HUES48 (cell line): Measurements from ENCODE around the gene RABGAP1L.

Experiments used
- H3K27ac ChIP-seq: one replicate; pipeline ENCODE4 v1.7.0; 2013; ENCODE audit warnings: low read depth, low read length, inconsistent platforms
- H3K27me3 ChIP-seq: 2 replicates; pipeline ENCODE4 v1.6.1; 2013; ENCODE audit warnings: mild to moderate bottlenecking, low read length; ENCODE audit not compliant: control insufficient read depth, insufficient read depth
- H3K36me3 ChIP-seq: 2 replicates; pipeline ENCODE4 v1.6.1; 2013; ENCODE audit warnings: low read length; ENCODE audit not compliant: control insufficient read depth, insufficient read depth
- H3K4me1 ChIP-seq: 2 replicates; pipeline ENCODE4 v1.6.1; 2013; ENCODE audit warnings: mild to moderate bottlenecking, low read length; ENCODE audit not compliant: control insufficient read depth, insufficient read depth
- H3K4me3 ChIP-seq: 2 replicates; pipeline ENCODE4 v1.5.1; 2013; ENCODE audit warnings: mild to moderate bottlenecking, low read depth, low read length
- H3K9ac ChIP-seq: 2 replicates; pipeline ENCODE4 v1.6.1; 2013; ENCODE audit warnings: mild to moderate bottlenecking, low read depth, low read length, moderate library complexity
- H3K9me3 ChIP-seq: 2 replicates; pipeline ENCODE4 v1.6.1; 2013; ENCODE audit warnings: low read length; ENCODE audit not compliant: control insufficient read depth, insufficient read depth

The RABGAP1L gene

DNA sequence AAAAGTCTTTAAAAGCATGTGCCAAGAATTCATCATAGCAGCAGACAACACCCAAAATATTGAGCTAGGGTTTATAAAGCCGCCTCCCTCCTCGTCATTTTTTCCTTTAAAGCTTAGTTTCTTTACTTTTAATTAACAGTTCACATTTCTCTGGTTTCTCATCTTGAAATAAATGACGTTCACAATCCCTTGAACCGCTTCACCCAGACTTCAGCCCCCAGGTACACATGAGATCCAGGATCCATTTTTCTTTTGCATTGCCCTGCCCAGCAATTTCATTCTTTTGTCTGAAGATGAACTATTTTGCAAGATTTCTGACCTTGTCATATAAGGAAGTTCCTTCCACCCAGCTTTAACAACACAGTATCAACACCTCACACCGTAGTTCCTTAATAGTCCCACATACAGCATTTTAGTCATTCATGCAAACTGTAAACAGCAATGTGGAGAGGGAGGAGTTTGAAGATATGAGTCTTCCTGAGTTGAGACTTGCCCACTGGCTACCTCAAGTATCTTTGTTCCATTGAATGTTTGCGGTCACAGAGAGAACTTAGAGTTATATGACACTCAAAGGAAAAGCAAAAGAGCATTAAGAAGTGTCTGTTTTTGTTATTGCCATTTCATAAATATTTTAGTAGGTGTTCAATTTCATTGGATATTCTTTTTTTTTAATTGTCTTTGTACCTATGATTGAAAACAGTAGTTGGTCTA, 805.1 kb downstream of the RABGAP1L start:
- H3K27ac ChIP-seq = no peak overlapping the region
- H3K36me3 ChIP-seq = peaks cover 65% of the 10 kb centered on the region
- H3K4me1 ChIP-seq = peaks cover 26% of the 10 kb centered on the region
- no peaks in the 10 kb centered on the region for H3K9me3 ChIP-seq
- no peak overlapping the region for H3K4me3 ChIP-seq
- no peak overlapping the region for H3K9ac ChIP-seq
- no peaks in the 10 kb centered on the region for H3K27me3 ChIP-seq

DNA sequence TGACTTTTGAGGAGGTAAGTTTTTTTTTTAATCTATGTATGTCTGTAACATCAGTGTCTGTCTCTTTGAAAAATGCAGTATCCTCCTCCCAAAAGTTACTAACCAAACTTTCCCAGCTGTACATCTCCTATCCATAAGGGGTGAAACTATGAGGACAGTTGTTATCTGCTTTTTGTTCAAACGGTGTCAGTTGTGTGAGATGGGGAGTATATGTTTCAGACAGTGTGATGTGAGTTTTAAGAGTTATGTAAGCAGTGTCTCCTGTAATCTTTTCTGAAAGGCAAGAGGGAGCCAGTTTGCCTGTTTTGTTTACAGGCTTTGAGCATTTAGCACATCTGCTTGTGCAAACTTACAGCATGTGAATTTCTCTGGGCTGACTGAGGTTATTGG, 805.6 kb downstream of the RABGAP1L start:
- Histone ChIP-seq H3K4me1 (peaks cover 24% of the 10 kb centered on the region), H3K9me3 (no peaks in the 10 kb centered on the region), H3K36me3 (peaks cover 65% of the 10 kb centered on the region), H3K27ac (peak overlapping the region; percentile 78), H3K27me3 (no peaks in the 10 kb centered on the region), H3K9ac (no peak overlapping the region), H3K4me3 (no peak overlapping the region)

DNA sequence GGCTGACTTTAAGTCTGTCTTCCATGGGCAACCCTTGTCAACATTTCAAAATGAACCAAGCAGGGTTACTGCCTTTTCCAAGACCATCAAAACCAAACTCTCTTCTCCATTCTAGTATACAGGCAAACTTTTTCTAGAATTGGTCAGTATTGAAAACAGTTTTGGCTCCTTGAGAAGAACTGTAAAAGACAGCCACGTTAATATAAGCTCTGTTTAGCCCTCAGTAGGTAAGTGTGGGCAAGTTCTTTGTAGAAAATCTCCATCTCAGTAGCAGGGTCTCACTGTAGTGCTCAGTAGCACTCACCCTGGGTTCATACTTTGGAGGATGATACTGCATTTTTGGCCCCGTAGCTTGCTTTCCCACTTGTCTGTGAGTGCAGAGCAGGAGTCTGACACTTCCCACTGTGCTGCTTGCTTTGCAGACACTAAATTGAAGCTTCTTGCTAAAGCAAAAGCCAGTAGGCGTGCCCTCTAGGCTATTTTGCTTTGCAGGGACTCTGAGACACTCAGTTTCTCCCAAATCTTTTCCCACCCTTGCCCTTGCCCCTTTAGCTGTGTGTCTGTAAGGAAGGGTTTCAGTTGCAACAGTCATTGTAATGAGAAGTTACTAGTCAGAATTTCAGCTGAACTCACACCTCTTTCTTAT, 806.2 kb downstream of the RABGAP1L start:
- Histone ChIP-seq H3K4me1 (peaks cover 19% of the 10 kb centered on the region), H3K9me3 (no peaks in the 10 kb centered on the region), H3K4me3 (no peak overlapping the region), H3K9ac (no peak overlapping the region), H3K27ac (peak overlapping the region; percentile 78), H3K27me3 (no peaks in the 10 kb centered on the region), H3K36me3 (peaks cover 65% of the 10 kb centered on the region)

DNA sequence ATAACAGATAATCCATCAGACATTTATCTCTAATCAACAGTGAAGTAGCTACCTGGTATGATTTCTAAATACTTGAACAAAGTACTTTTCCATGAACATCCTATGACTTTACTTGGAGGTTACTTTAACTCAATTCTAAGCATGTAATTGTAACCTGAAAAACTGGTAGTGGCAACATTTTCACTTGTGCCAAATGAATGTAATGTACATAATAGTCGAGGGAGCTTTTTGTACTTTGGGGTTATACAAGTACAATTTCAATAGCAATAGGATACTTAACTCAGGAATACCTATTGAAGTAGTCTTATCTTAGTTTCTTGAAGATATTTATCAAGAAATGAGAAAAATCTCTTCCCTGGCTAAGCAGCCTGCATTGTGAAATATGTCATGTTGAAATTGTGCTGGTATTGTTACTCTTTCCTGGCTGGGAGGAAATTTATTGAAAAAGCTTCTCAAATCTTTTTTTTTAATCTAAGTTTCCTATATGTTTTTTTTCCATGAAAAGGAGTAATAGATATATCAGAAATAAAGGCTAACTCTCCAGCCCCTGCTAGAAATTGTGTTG, 806.8 kb downstream of the RABGAP1L start:
- Histone ChIP-seq H3K9me3 (no peaks in the 10 kb centered on the region), H3K27me3 (no peaks in the 10 kb centered on the region), H3K4me1 (peaks cover 17% of the 10 kb centered on the region), H3K4me3 (no peak overlapping the region), H3K9ac (no peak overlapping the region), H3K36me3 (peaks cover 65% of the 10 kb centered on the region), H3K27ac (peak overlapping the region; percentile 78)

DNA sequence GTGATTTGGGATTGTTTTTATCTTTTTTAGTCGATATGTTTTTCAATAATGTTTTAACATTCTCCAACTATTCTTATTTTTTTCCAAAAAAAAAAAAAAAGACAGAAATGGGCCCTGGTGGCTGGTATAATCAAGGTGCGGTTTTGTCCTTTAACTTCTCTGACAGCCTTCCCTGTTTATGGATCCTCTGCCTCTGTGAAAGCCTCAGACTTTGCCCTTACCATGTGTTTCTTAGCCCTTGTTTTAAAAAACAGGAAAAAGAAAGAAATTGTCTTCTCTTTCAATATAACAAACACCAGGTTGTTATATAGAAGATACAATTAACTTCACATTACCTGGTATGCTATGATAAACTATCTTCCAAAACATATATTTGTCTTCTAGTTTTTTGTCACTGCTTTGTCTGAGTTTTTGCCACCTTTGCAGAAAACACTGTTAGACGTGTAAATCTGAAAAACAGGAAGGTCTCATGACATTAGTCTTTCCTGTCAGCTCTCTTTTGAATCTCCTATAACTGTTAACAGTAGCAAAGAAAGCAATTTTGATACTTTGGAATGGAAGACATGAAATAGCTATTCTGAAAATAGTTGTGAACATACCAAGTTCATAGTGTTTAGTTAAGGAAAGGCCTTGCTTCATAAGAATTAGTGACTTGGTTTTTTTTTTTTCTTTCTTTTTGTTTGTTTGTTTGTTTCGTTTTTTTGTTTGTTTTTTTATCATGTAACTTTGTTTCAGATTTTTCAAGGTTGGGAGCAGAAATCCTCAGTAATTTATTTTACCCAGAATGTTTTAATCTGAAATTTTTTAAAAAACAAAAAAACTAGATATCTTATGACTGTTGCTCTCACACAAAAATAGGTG, 808.8 kb downstream of the RABGAP1L start:
- Histone ChIP-seq H3K9ac (no peak overlapping the region), H3K9me3 (no peaks in the 10 kb centered on the region), H3K4me3 (no peak overlapping the region), H3K27me3 (no peaks in the 10 kb centered on the region), H3K4me1 (peaks cover 17% of the 10 kb centered on the region), H3K27ac (no peak overlapping the region), H3K36me3 (peaks cover 77% of the 10 kb centered on the region)

DNA sequence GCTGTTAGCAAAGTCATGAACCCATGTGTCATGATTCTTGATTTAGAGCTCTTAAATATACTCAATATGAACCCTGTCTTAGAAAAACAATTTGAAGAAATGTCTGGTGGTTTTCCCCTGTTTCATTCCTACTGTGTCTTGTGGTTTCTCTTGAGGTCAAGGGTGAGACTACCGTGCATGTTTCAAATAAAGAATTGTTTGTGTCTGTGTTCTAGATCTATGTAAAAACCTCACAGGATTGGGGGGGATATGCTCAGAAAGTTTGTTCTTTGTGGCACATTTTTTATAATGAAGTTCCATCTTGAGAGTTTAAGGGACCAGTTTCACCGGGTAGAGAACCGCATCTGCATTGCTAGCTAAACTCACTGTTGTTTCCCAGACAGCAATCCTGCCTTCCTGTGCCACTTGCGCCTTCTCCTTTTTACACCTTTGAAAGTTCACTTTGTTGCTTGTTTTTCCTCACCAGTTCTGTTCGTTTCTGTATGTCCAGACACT, 809.5 kb downstream of the RABGAP1L start:
- no peak overlapping the region for H3K9ac ChIP-seq
- no peak overlapping the region for H3K27ac ChIP-seq
- peaks cover 17% of the 10 kb centered on the region for H3K4me1 ChIP-seq
- H3K36me3 ChIP-seq = peaks cover 84% of the 10 kb centered on the region
- H3K4me3 ChIP-seq = no peak overlapping the region
- no peaks in the 10 kb centered on the region for H3K9me3 ChIP-seq
- H3K27me3 ChIP-seq = no peaks in the 10 kb centered on the region

DNA sequence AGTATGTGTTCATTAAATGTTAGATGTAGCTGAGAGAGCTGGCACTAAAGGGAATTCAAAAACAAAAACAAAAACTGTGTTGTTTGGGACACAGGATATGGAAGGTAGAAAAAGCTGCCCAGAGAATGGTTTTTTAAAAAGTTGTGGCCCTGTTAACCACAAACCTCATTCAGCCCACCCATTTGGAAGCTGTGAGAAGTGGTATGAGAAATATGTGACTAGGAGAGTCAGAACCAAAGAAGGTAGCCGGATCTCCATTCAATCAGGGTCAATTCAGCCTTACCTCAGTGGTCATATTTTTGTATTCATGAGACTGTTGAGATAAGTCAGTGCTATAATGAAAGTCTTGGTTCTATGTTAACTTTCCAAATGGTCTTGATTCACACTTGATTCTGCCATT, 810.7 kb downstream of the RABGAP1L start:
- Histone ChIP-seq H3K9me3 (no peaks in the 10 kb centered on the region), H3K4me3 (no peak overlapping the region), H3K27me3 (no peaks in the 10 kb centered on the region), H3K4me1 (peaks cover 10% of the 10 kb centered on the region; the same call in 1 of the 2 replicates), H3K9ac (no peak overlapping the region), H3K36me3 (peaks cover 83% of the 10 kb centered on the region), H3K27ac (no peak overlapping the region)

DNA sequence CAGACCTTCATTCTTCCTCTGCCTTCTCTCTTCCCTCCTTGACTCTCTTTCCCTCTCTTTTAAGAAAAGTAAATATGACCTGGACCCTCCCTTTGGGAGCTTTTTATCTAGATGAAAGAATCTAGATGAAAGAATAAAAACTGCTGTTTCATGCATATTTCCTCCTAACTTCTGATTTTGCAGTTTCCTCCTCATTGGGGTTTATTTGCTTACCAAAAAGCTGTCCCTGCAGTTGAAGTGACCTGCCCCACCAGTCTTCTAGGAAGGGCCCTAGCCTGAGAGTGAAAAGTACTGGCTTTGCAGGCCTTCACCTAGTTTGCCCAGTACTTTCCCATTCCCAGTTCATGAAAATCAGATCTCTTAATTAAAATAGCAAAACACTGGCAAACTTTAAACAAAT, 812.1 kb downstream of the RABGAP1L start:
- Histone ChIP-seq H3K4me1 (no peaks in the 10 kb centered on the region), H3K9me3 (no peaks in the 10 kb centered on the region), H3K9ac (no peak overlapping the region), H3K36me3 (peaks cover 90% of the 10 kb centered on the region), H3K27me3 (no peaks in the 10 kb centered on the region), H3K27ac (peak overlapping the region; percentile 14), H3K4me3 (no peak overlapping the region)

DNA sequence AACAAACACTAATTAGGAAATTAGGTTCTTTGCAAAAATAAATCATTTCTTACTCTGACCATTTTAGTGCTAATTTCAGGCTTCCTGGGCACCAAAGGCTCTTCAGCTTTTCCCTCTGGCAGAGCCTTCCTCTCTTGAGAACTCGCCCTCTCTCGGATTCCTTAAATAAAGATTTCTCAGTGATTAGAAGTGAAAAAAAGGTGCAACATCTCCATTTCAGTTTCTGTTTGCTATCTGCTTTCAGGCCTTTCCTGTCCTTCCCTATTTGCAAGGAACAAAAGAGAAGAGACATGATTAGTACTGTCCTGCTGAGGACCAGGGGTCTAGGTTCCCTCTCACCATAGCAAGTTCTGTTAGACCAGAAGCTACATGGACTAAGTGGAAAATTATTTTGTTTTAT, 812.6 kb downstream of the RABGAP1L start:
- no peak overlapping the region for H3K9ac ChIP-seq
- peaks cover 90% of the 10 kb centered on the region for H3K36me3 ChIP-seq
- H3K27me3 ChIP-seq = no peaks in the 10 kb centered on the region
- no peak overlapping the region for H3K4me3 ChIP-seq
- peak overlapping the region; percentile 14 for H3K27ac ChIP-seq
- no peaks in the 10 kb centered on the region for H3K9me3 ChIP-seq
- no peaks in the 10 kb centered on the region for H3K4me1 ChIP-seq

DNA sequence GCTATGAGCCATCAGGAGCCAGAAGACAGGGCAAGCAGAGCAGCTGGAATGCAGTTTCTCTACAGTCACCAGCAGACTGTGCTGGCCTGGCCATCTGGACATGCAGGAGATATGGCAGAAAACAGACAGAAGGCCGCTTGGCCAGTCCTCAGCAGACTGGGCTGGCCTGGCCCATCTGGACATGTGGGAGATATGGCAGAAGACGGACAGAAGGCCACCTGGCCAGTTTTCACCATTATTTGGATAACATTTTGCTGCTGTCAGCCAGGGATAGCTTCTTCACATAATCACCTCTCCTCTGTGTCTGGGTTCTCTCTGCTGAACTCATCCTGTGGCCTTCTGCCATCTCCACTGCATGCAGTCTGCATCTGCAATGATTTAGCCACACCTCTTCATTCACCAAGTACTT, 815.4 kb downstream of the RABGAP1L start:
- no peaks in the 10 kb centered on the region for H3K27me3 ChIP-seq
- H3K27ac ChIP-seq = no peak overlapping the region
- no peaks in the 10 kb centered on the region for H3K4me1 ChIP-seq
- H3K9ac ChIP-seq = no peak overlapping the region
- H3K9me3 ChIP-seq = no peaks in the 10 kb centered on the region
- H3K4me3 ChIP-seq = no peak overlapping the region
- H3K36me3 ChIP-seq = peaks cover 96% of the 10 kb centered on the region
